HepG2 (cell line): ENCODE measurements around the gene KCTD19. TPM values are rescaled to one million over a fixed set of nuclear protein-coding genes. Genes with fewer than 3 reads are reported as not detected.
A peak's percentile ranks its signal among the peaks of the same experiment; 100 is the strongest.

Experiments used
- AHR ChIP-seq: IDR thresholded peaks from 2 replicates; pipeline ENCODE4 v1.6.1; 2018; ENCODE audit warnings: missing genetic modification reagents, missing compliant biosample characterization
- CBX2 ChIP-seq, 2 experiments: fragments of 200-600 bp in 1 of 2; sonication (generic); formaldehyde crosslinking in 1 of 2; IDR thresholded peaks; 2 replicates each; pipeline versions ENCODE4 v1.7.0 to v1.8.1; 2018 to 2022; ENCODE audit warnings: low read depth in 2 of 2, low read length in 1 of 2, mild to moderate bottlenecking in 1 of 2, missing genetic modification reagents in 1 of 2
- CENPX ChIP-seq: sonication (generic); formaldehyde crosslinking; IDR thresholded peaks from 2 replicates; pipeline ENCODE4 v1.9.0; 2021; ENCODE audit warnings: mild to moderate bottlenecking, missing genetic modification reagents, moderate library complexity
- MIXL1 ChIP-seq: IDR thresholded peaks from 2 replicates; pipeline ENCODE4 v1.6.1; 2016
- POGZ ChIP-seq: sonication (generic); formaldehyde crosslinking; IDR thresholded peaks from 2 replicates; pipeline ENCODE4 v1.4.0; 2020; ENCODE audit warnings: mild to moderate bottlenecking, missing genetic modification reagents
- REXO4 ChIP-seq: sonication (generic); formaldehyde crosslinking; IDR thresholded peaks from 2 replicates; pipeline ENCODE4 v1.8.0; 2022; ENCODE audit warnings: missing genetic modification reagents, mild to moderate bottlenecking, borderline replicate concordance
- SALL2 ChIP-seq: sonication (generic); formaldehyde crosslinking; IDR thresholded peaks from 2 replicates; pipeline ENCODE4 v1.8.1; 2023; ENCODE audit warnings: mild to moderate bottlenecking, missing genetic modification reagents, inconsistent platforms
- SRY ChIP-seq: sonication (generic); formaldehyde crosslinking; IDR thresholded peaks from 2 replicates; pipeline ENCODE4 v1.8.0; 2022; ENCODE audit warnings: mild to moderate bottlenecking, missing genetic modification reagents
- TBX3 ChIP-seq: fragments of 450-650 bp; IDR thresholded peaks from 2 replicates; pipeline ENCODE4 v1.6.1; 2017; ENCODE audit warnings: antibody characterized with exemption, mild to moderate bottlenecking, inconsistent platforms, borderline replicate concordance
- ZFP37 ChIP-seq: sonication (generic); formaldehyde crosslinking; IDR thresholded peaks from 2 replicates; pipeline ENCODE4 v1.4.0; 2020; ENCODE audit warnings: missing genetic modification reagents, borderline replicate concordance
- ZKSCAN8 ChIP-seq: IDR thresholded peaks from 2 replicates; pipeline ENCODE4 v1.6.1; 2016; ENCODE audit warnings: borderline replicate concordance, missing genetic modification reagents, missing compliant biosample characterization
- ZNF615 ChIP-seq: sonication (generic); formaldehyde crosslinking; IDR thresholded peaks from 2 replicates; pipeline ENCODE4 v1.5.0; 2020; ENCODE audit warnings: mild to moderate bottlenecking, missing genetic modification reagents, borderline replicate concordance
- ZNF891 ChIP-seq: sonication (generic); formaldehyde crosslinking; IDR thresholded peaks from 2 replicates; pipeline ENCODE4 v1.5.0; 2020; ENCODE audit warnings: mild to moderate bottlenecking, missing genetic modification reagents
- polyA plus RNA-seq, 8 experiments: library from polyadenylated mRNA; depleted of rRNA in 3 of 8; stranded (reverse) in 7 of 8; unstranded in 1 of 8; fragments of >200 nt; fragmentation: Illumina TruSeq in 4 of 8; extraction: Trizol in 4 of 8; gene quantifications; 2 replicates each; pipeline versions ENCODE4 v1.2.1 to v1.2.3, GENCODE V29; 2011 to 2016; ENCODE audit warnings: low read depth in 4 of 8, missing spikeins in 1 of 8, mixed read lengths in 1 of 8; ENCODE audit not compliant: insufficient read depth in 1 of 8
- total RNA-seq, 5 experiments: library from RNA; depleted of rRNA; stranded (reverse); fragments of >200 nt; fragmentation: Illumina TruSeq; extraction: Trizol; gene quantifications; 2 replicates each; pipeline ENCODE4 v1.2.3, GENCODE V29; 2016; ENCODE audit warnings: low read depth in 1 of 5
- TF ChIP-seq, protein P1 (sequence below): sonication (generic); formaldehyde crosslinking; IDR thresholded peaks from 2 replicates; pipeline ENCODE4 v1.4.0; 2020; ENCODE audit warnings: missing genetic modification reagents, borderline replicate concordance
- TF ChIP-seq, protein P2 (sequence below): fragments of 450-650 bp; IDR thresholded peaks from 2 replicates; pipeline ENCODE4 v1.6.1; 2017
- TF ChIP-seq, protein P3 (sequence below): sonication (generic); formaldehyde crosslinking; IDR thresholded peaks from 2 replicates; pipeline ENCODE4 v1.9.0; 2022; ENCODE audit warnings: low read depth, missing genetic modification reagents
- TF ChIP-seq, protein P4 (sequence below): sonication (generic); formaldehyde crosslinking; IDR thresholded peaks from 2 replicates; pipeline ENCODE4 v1.5.1; 2020; ENCODE audit warnings: mild to moderate bottlenecking, moderate library complexity, missing genetic modification reagents
- TF ChIP-seq, protein P5 (sequence below): sonication (generic); formaldehyde crosslinking; IDR thresholded peaks from 2 replicates; pipeline ENCODE4 v1.9.0; 2022; ENCODE audit warnings: missing genetic modification reagents, mild to moderate bottlenecking, borderline replicate concordance
- TF ChIP-seq, protein P6 (sequence below): sonication (generic); formaldehyde crosslinking; conservative IDR thresholded peaks from 2 replicates; pipeline ENCODE4 v1.8.0; 2022; ENCODE audit warnings: mild to moderate bottlenecking, moderate library complexity, missing genetic modification reagents

Gene KCTD19
- total and polyA plus RNA-seq, 2 of the 13 experiments (the other 11 are each of a cell fraction or from before 2014, with no cell fraction given), result not detected

DNA sequence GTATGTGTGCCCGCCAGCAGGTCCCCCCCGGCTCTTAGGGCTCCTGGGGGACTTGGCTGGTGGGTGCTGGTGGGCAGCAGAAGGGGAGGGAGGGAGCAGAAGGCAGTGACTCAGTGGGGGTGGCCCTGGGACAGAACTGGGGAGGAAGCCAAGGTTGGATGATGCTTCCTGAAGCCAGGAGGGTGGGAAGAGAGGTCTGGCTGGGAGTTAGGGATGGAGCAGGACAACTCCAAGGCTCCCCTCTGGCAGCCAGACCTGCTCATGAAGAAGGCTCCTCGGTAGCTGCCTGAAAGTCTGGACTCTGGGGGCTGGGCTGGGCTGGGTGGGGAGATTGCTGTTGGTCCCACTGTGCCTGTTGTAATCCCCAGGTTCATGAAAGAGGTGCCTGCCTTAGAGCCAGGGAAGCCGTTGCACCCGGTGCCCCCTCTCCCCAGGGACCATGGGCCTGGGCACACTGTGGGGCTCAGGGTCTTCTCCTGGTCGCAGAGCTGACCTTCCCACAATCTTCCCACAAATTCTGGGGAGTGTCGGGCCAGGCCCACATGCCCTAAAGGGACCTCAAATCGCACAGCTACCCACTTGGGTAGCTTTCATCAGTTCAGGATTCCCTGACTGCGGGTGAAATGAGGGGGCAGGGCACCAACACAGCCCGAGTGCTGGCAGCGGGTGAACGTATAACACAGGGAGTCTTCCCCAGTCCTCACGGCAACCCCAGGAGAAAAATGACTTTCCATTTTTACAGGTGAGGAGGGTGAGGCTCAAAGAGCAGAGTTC, 48.4 kb downstream of the KCTD19 start (continued):
- TF ChIP-seq, protein P1, sequence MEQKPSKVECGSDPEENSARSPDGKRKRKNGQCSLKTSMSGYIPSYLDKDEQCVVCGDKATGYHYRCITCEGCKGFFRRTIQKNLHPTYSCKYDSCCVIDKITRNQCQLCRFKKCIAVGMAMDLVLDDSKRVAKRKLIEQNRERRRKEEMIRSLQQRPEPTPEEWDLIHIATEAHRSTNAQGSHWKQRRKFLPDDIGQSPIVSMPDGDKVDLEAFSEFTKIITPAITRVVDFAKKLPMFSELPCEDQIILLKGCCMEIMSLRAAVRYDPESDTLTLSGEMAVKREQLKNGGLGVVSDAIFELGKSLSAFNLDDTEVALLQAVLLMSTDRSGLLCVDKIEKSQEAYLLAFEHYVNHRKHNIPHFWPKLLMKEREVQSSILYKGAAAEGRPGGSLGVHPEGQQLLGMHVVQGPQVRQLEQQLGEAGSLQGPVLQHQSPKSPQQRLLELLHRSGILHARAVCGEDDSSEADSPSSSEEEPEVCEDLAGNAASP, result no peak
- no peak for TF ChIP-seq ZNF615 (CRISPR knock-in tag)
- TF ChIP-seq, protein P2, sequence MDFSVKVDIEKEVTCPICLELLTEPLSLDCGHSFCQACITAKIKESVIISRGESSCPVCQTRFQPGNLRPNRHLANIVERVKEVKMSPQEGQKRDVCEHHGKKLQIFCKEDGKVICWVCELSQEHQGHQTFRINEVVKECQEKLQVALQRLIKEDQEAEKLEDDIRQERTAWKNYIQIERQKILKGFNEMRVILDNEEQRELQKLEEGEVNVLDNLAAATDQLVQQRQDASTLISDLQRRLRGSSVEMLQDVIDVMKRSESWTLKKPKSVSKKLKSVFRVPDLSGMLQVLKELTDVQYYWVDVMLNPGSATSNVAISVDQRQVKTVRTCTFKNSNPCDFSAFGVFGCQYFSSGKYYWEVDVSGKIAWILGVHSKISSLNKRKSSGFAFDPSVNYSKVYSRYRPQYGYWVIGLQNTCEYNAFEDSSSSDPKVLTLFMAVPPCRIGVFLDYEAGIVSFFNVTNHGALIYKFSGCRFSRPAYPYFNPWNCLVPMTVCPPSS, result no peak
- no peak for TF ChIP-seq ZNF891
- TF ChIP-seq REXO4 (CRISPR knock-in tag), result no peak
- no peak for TF ChIP-seq ZFP37 (CRISPR knock-in tag)
- no peak for TF ChIP-seq SRY (CRISPR knock-in tag)
- TF ChIP-seq, protein P3, sequence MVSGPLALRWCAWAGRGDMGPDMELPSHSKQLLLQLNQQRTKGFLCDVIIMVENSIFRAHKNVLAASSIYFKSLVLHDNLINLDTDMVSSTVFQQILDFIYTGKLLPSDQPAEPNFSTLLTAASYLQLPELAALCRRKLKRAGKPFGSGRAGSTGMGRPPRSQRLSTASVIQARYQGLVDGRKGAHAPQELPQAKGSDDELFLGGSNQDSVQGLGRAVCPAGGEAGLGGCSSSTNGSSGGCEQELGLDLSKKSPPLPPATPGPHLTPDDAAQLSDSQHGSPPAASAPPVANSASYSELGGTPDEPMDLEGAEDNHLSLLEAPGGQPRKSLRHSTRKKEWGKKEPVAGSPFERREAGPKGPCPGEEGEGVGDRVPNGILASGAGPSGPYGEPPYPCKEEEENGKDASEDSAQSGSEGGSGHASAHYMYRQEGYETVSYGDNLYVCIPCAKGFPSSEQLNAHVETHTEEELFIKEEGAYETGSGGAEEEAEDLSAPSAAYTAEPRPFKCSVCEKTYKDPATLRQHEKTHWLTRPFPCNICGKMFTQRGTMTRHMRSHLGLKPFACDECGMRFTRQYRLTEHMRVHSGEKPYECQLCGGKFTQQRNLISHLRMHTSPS (CRISPR knock-in tag), result no peak
- no peak for TF ChIP-seq TBX3
- no peak for TF ChIP-seq CBX2 (IDR thresholded peaks at IDR 0.05; ENCODE audit: low read depth, low read length)
- TF ChIP-seq CBX2 (CRISPR knock-in tag; IDR thresholded peaks at IDR 0.05; ENCODE audit: low read depth), result no peak
- TF ChIP-seq SALL2 (CRISPR knock-in tag), result no peak
- no peak for TF ChIP-seq ZKSCAN8 (CRISPR knock-in tag)
- TF ChIP-seq, protein P4, sequence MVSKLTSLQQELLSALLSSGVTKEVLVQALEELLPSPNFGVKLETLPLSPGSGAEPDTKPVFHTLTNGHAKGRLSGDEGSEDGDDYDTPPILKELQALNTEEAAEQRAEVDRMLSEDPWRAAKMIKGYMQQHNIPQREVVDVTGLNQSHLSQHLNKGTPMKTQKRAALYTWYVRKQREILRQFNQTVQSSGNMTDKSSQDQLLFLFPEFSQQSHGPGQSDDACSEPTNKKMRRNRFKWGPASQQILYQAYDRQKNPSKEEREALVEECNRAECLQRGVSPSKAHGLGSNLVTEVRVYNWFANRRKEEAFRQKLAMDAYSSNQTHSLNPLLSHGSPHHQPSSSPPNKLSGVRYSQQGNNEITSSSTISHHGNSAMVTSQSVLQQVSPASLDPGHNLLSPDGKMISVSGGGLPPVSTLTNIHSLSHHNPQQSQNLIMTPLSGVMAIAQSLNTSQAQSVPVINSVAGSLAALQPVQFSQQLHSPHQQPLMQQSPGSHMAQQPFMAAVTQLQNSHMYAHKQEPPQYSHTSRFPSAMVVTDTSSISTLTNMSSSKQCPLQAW (CRISPR knock-in tag), result peak; percentile 63; the same call in 1 of the 2 replicates
- no peak for TF ChIP-seq CENPX (CRISPR knock-in tag)
- TF ChIP-seq, protein P5, sequence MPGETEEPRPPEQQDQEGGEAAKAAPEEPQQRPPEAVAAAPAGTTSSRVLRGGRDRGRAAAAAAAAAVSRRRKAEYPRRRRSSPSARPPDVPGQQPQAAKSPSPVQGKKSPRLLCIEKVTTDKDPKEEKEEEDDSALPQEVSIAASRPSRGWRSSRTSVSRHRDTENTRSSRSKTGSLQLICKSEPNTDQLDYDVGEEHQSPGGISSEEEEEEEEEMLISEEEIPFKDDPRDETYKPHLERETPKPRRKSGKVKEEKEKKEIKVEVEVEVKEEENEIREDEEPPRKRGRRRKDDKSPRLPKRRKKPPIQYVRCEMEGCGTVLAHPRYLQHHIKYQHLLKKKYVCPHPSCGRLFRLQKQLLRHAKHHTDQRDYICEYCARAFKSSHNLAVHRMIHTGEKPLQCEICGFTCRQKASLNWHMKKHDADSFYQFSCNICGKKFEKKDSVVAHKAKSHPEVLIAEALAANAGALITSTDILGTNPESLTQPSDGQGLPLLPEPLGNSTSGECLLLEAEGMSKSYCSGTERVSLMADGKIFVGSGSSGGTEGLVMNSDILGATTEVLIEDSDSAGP (CRISPR knock-in tag), result no peak
- TF ChIP-seq POGZ (CRISPR knock-in tag), result no peak
- TF ChIP-seq, protein P6, sequence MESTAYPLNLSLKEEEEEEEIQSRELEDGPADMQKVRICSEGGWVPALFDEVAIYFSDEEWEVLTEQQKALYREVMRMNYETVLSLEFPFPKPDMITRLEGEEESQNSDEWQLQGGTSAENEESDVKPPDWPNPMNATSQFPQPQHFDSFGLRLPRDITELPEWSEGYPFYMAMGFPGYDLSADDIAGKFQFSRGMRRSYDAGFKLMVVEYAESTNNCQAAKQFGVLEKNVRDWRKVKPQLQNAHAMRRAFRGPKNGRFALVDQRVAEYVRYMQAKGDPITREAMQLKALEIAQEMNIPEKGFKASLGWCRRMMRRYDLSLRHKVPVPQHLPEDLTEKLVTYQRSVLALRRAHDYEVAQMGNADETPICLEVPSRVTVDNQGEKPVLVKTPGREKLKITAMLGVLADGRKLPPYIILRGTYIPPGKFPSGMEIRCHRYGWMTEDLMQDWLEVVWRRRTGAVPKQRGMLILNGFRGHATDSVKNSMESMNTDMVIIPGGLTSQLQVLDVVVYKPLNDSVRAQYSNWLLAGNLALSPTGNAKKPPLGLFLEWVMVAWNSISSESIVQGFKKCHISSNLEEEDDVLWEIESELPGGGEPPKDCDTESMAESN (CRISPR knock-in tag), result no peak
- no peak for TF ChIP-seq AHR
- TF ChIP-seq MIXL1 (CRISPR knock-in tag), result no peak
